ENCODE data around the gene PPP1R3E.

Gene PPP1R3E

GRCh38 chr14:23322568-23323517, 20.2 kb upstream of the PPP1R3E start:
- no peak for DNase-seq

GRCh38 chr14:23321572-23322547, 19.2 kb upstream of the PPP1R3E start:
- peak; percentile 47 to 53 for DNase-seq

GRCh38 chr14:23320584-23321571, 18.2 kb upstream of the PPP1R3E start, which contains the start of gene PABPN1:
Gene PABPN1 (plus strand): TSS chr14:23321457. CDS start chr14:23321470, 13 bp downstream.
- peak; percentile 95 to 96 for DNase-seq

GRCh38 chr14:23319746-23320583, 17.3 kb upstream of the PPP1R3E start:
- no peak for DNase-seq

GRCh38 chr14:23316300-23316699, 13.6 kb upstream of the PPP1R3E start:
- DNase-seq, result no peak

- DNase-seq, result no peak
These were observed 7.9 kb upstream of the PPP1R3E start for GRCh38 chr14:23310546-23310945.

GRCh38 chr14:23308721-23309445, 6.2 kb upstream of the PPP1R3E start:
- DNase-seq, result no peak

GRCh38 chr14:23307687-23308644, 5.3 kb upstream of the PPP1R3E start:
- DNase-seq, result no peak

GRCh38 chr14:23307146-23307530, 4.5 kb upstream of the PPP1R3E start:
- DNase-seq, result no peak

GRCh38 chr14:23306412-23307145, 3.9 kb upstream of the PPP1R3E start, which contains the start of gene BCL2L2:
Gene BCL2L2 (plus strand): TSS chr14:23306833. CDS start chr14:23307768, 935 bp downstream.
- no peak for DNase-seq

- DNase-seq, result peak in 1 of 2 experiments; percentile 47
These were observed 730 bp downstream of the PPP1R3E start for GRCh38 chr14:23301969-23302289.

- peak; percentile 92 to 94 for DNase-seq
These were observed 1.2 kb downstream of the PPP1R3E start for GRCh38 chr14:23301288-23301968.

- DNase-seq, result no peak
These were observed 1.9 kb downstream of the PPP1R3E start for GRCh38 chr14:23300687-23301223.

GRCh38 chr14:23299986-23300686, 2.5 kb downstream of the PPP1R3E start:
- DNase-seq, result no peak

GRCh38 chr14:23299211-23299957, 3.3 kb downstream of the PPP1R3E start:
- no peak for DNase-seq
